HEK293 (cell line): Measurements from ENCODE around the gene TMEM114.

Source experiments
- SP2 ChIP-seq: fragments of 450-650 bp; formaldehyde crosslinking; IDR thresholded peaks from 2 replicates; pipeline ENCODE4 v1.5.1; 2016; ENCODE audit warnings: missing biosample characterization, missing genetic modification characterization
- YY1 ChIP-seq: fragments of 450-650 bp; formaldehyde crosslinking; IDR thresholded peaks from 2 replicates; pipeline ENCODE4 v1.5.1; 2018; ENCODE audit warnings: missing biosample characterization, missing genetic modification characterization
- ZFHX2 ChIP-seq: fragments of 450-650 bp; formaldehyde crosslinking; conservative IDR thresholded peaks from 2 replicates; pipeline ENCODE4 v1.5.1; 2016; ENCODE audit warnings: missing biosample characterization, missing genetic modification characterization
- ZFP37 ChIP-seq: fragments of 450-650 bp; formaldehyde crosslinking; IDR thresholded peaks from 2 replicates; pipeline ENCODE4 v1.5.1; 2016; ENCODE audit warnings: missing biosample characterization, missing genetic modification characterization
- ZNF121 ChIP-seq: fragments of 450-650 bp; formaldehyde crosslinking; IDR thresholded peaks from 2 replicates; pipeline ENCODE4 v1.5.1; 2016; ENCODE audit warnings: missing biosample characterization, missing genetic modification characterization
- ZNF184 ChIP-seq: fragments of 450-650 bp; IDR thresholded peaks from 2 replicates; pipeline ENCODE4 v1.5.1; 2018; ENCODE audit warnings: missing biosample characterization, mild to moderate bottlenecking, missing genetic modification characterization
- ZNF785 ChIP-seq: fragments of 450-650 bp; formaldehyde crosslinking; IDR thresholded peaks from 2 replicates; pipeline ENCODE4 v1.5.1; 2016; ENCODE audit warnings: missing biosample characterization, missing genetic modification characterization
- TF ChIP-seq, protein P1 (sequence below): fragments of 450-650 bp; formaldehyde crosslinking; IDR thresholded peaks from 2 replicates; pipeline ENCODE4 v1.5.1; 2016; ENCODE audit warnings: missing biosample characterization, missing genetic modification characterization
- TF ChIP-seq, protein P2 (sequence below): fragments of 450-650 bp; formaldehyde crosslinking; IDR thresholded peaks from 2 replicates; pipeline ENCODE4 v1.5.1; 2016; ENCODE audit warnings: missing biosample characterization, missing genetic modification characterization

DNA sequence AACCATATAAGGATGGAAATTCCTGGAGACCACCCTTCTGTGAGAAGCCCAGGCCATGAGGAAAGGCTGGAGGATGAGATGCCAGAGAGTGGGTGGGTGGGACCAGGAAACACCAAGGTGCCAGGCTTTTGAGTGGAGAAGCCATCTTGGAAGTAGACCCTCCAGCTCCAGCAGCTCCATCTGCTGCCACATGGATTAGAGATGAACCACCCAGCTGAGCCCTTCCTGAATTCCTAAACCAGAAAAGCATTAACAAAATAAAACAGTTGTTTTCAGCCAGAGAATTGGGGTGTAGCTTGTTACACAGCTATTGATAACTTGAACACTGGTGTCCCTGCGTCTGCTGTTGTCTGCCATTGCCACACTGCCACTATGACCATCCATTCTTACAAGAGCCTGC is 6.3 kb upstream of the TMEM114 start:
- TF ChIP-seq, protein P1, sequence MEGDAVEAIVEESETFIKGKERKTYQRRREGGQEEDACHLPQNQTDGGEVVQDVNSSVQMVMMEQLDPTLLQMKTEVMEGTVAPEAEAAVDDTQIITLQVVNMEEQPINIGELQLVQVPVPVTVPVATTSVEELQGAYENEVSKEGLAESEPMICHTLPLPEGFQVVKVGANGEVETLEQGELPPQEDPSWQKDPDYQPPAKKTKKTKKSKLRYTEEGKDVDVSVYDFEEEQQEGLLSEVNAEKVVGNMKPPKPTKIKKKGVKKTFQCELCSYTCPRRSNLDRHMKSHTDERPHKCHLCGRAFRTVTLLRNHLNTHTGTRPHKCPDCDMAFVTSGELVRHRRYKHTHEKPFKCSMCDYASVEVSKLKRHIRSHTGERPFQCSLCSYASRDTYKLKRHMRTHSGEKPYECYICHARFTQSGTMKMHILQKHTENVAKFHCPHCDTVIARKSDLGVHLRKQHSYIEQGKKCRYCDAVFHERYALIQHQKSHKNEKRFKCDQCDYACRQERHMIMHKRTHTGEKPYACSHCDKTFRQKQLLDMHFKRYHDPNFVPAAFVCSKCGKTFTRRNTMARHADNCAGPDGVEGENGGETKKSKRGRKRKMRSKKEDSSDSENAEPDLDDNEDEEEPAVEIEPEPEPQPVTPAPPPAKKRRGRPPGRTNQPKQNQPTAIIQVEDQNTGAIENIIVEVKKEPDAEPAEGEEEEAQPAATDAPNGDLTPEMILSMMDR (tag by site-specific recombination) = no peak
- TF ChIP-seq ZNF121 (tag by site-specific recombination) = no peak
- no peak for TF ChIP-seq YY1 (tag by site-specific recombination)
- TF ChIP-seq SP2 (tag by site-specific recombination) = no peak
- no peak for TF ChIP-seq ZFP37
- TF ChIP-seq, protein P2, sequence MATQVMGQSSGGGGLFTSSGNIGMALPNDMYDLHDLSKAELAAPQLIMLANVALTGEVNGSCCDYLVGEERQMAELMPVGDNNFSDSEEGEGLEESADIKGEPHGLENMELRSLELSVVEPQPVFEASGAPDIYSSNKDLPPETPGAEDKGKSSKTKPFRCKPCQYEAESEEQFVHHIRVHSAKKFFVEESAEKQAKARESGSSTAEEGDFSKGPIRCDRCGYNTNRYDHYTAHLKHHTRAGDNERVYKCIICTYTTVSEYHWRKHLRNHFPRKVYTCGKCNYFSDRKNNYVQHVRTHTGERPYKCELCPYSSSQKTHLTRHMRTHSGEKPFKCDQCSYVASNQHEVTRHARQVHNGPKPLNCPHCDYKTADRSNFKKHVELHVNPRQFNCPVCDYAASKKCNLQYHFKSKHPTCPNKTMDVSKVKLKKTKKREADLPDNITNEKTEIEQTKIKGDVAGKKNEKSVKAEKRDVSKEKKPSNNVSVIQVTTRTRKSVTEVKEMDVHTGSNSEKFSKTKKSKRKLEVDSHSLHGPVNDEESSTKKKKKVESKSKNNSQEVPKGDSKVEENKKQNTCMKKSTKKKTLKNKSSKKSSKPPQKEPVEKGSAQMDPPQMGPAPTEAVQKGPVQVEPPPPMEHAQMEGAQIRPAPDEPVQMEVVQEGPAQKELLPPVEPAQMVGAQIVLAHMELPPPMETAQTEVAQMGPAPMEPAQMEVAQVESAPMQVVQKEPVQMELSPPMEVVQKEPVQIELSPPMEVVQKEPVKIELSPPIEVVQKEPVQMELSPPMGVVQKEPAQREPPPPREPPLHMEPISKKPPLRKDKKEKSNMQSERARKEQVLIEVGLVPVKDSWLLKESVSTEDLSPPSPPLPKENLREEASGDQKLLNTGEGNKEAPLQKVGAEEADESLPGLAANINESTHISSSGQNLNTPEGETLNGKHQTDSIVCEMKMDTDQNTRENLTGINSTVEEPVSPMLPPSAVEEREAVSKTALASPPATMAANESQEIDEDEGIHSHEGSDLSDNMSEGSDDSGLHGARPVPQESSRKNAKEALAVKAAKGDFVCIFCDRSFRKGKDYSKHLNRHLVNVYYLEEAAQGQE (tag by site-specific recombination) = no peak
- no peak for TF ChIP-seq ZNF785 (tag by site-specific recombination)
- TF ChIP-seq ZFHX2 = no peak
- no peak for TF ChIP-seq ZNF184
